CD4-positive, alpha-beta T cell treated with Interleukin-2 at 100 ng/mL for 4 hours (primary cell): ENCODE measurements around the gene USP40.

Experiments
- DNase-seq: peaks from one replicate; pipeline ENCODE4 v3.0.0-alpha.2; 2020; ENCODE audit warnings: low spot score

USP40 gene

DNA sequence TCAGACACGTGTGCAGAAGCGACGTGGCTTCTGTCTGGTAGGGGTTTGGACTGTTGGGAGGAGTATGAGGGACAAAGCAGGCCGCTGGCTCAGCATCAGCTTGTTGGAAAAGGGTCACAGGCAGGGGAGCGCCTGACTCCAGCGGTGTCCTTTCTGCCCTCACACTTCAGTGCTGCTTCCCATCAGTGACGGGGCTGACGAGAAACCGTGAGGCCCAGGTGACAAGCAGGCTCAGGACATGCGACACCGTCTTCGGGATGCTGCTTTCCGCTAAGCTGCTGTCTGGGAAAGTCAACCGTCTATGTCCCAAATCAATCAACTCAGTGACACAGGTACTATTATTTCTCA, 90.5 kb downstream of the USP40 start:
- DNase-seq, result no peak

DNA sequence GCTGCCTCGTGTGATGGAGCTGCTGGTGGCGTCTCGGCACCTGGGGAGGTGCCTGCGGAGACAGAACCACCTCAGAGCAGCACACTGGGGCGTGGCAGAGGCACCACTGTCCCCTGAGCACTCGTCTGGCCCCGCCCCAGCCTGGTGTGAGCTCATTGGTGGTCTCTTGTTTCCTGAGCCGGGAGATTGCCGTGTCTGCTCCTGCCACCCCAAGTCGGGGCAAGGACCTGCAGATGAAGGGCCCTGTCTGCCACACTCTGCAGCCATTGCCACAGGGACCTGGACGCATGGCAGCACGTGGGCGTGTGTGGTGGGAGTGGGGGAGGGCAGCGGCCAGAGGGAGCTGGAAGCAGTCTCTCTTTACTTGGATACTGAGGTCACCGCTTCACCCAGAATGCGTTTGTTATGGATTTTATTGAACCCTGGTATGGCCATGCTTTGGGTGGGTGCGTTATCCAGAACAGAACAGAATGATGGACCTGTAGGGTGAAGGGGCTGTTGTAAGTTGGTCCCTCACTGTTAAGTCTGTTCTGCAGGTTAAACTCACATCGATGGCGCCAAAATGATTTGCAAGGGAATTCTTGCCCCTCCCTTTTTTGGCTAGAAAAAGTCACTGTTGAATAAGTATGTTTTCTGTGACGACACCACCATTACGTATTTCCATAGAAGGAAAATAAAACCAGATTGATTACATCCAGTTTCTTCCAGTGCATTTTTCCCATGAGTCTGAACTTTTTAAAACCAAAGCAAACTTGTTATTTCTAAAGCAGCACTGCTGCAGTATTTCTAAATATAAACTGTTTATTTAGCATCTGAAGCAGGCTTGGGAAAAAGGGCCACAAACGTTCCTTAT, 92.0 kb downstream of the USP40 start:
- no peak for DNase-seq

DNA sequence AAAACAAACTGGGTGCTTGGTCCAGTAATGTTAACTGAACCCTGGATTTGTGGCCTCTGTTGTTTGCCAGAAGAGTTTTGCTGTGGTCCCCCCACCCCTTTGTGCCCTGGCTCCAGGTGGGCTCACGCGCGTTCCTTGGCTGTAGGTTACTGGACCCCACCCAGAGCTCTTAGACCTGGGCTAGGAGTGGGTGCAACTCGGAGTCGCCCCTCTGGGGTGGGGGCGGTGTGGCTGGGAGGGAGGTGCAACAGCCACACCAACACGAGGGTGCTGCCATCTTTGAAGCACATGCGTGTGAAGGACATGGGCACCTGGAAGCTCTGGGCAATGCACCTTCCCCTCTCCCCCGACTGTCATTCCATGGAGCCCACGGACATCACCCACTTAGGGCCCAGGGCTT, 92.7 kb downstream of the USP40 start:
- DNase-seq, result no peak

- DNase-seq, result no peak
Observed at GRCh38 chr2:233473386-233473791, 93.2 kb downstream of the USP40 start.

GRCh38 chr2:233471291-233472035, 95.1 kb downstream of the USP40 start:
- DNase-seq, result no peak

DNA sequence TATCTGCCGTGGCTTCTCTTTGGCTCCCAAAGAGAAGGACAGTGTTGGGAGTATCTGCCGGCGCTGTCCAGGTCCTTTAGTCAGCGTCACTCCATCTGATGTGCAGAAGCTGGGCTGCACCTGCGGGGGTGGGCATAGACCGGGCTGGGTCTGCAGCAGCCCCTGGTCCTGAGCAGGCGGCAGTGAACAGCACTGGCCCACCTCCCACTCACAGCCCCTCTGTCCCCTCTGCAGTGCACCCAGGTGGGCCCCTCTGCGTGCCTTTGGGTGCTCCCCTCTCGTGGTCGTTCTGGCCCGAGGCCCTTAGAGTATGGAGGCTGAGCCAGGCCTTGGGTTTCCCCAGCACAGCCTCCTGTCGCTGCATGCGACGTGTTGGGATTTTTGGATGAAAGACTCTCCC, 95.7 kb downstream of the USP40 start:
- DNase-seq, result no peak

DNA sequence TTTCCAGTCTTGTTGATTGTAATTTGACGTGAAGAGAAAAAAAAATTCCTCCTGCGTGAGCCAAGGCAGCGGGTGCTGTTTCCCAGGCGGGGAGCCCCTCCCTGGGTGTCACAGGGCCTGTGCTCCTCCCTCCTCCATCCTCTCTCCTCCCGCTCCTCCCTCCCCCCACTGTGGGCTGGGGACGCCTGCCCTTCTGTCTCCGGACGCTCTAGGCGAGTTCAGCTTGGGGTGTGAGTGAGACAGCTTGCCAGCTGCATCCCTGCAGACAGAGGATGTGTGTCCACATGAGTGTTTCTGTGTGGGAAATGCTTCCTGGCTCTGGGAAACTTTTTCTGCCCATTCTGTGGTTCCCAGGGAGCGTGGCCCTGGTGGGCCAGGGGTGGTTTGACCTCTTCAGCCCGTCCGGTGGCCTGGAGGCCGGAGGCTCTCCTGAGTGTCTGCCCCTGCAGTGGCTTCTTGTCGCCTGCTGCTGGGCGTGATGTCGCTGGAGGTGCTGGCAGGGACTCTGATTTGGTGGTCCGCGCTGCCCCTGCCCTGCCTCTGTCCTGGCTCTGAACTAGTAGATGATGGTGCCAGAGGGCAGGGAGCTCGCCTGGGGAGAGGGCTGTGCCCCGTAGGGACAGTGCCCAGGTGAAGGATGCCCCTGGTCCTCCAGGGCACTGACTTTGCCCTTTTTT, 96.4 kb downstream of the USP40 start:
- DNase-seq, result no peak

GRCh38 chr2:233469261-233470010, 97.1 kb downstream of the USP40 start:
- DNase-seq, result no peak

- DNase-seq, result no peak
Observed at GRCh38 chr2:233468741-233469110, 97.9 kb downstream of the USP40 start.

- no peak for DNase-seq
Observed at GRCh38 chr2:233468047-233468740, 98.4 kb downstream of the USP40 start.

- DNase-seq, result no peak
Observed at GRCh38 chr2:233466991-233467603, 99.5 kb downstream of the USP40 start.

- DNase-seq, result no peak
Observed at GRCh38 chr2:233464531-233465240, 101.9 kb downstream of the USP40 start.

DNA sequence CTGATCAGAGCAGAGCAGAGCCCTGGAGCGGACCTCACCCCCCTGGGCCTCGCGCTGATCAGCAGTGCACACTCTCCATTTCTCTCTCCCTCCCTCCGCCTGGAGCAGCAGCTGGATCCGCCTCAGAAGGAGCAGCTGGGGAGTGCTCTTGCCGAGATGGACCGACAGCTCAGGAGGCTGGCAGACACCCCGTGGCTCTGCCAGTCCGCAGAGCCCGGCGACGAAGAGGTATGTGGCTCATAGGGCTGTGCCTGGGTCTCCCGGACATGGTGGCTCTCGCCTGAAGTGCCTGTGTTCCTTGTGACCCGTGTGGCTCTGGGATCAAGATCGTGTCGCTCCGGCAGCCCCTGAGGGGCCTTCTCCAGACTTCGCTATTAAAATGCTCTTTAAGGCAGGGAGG, 102.5 kb downstream of the USP40 start:
- no peak for DNase-seq

DNA sequence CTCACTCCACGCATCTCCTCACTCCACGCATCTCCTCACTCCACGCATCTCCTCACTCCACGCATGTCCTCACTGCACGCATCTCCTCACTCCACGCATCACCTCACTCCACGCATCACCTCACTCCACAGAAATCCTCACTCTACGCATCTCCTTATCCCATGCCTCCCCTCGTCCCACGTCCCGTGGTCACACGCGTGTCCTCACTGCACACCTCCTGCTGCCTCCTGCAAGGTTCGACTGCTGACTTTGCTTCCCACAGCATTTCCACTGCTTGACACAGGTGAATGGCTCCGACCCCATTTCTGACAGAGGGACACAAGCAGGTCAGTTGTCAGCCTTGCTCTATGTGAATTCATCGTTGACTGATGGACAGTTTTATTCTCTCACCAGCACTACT, 103.0 kb downstream of the USP40 start:
- no peak for DNase-seq

GRCh38 chr2:233462826-233463470, 103.6 kb downstream of the USP40 start:
- no peak for DNase-seq

- DNase-seq, result no peak
Observed at GRCh38 chr2:233462202-233462785, 104.3 kb downstream of the USP40 start.

GRCh38 chr2:233461481-233461891, 105.1 kb downstream of the USP40 start:
- no peak for DNase-seq

DNA sequence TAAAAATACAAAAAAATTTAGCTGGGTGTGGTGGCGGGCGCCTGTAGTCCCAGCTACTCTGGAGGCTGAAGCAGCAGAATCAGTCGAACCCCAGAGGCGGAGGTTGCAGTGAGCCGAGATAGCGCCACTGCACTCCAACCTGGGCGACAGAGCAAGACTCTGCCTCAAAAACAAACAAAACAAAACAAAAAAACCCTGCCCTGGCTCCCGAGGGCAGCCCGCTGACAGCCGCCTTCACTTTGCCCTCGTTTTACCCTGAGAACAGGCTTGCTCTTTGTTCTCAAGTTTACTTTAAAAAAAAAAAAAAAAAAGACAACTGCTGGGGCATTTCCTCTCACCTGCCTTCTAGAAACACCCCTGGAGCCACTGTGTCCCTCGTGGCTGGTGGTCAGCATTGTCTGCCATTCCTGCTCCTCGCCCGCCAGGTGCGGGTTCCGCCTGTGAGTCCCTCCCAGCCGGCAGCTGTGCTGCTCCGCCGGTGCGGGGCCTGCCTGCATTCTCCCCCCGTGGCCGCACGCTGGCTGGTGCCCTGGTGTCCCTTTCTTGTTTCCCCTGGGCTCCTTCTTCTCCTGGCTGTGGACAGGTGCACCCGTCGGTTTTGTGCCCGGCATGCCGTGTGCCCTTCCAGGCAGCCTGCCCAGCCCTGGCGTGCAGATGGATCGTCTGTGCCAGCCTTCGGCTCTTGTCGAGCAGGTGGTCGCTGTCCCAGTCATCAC, 105.7 kb downstream of the USP40 start:
- DNase-seq, result no peak

DNA sequence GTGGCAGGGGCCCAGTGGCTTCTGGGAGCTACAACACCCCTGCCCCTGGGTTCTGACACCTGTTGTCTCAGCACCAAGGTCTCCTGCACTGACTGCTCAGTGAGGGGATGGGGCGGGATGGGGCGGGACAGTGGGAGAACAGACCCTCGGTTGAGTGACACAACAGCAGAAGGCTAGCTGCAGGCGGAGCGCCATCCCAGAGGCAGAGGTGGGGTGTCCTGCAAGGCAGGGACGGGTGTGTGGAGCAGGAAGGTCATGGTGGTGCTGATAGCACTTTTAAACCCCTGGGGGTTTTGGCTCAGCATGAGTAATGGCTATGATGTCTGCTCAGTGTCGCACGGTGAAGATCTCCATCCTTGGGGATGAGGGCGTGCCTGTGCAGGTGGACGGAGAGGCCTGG, 107.2 kb downstream of the USP40 start:
- no peak for DNase-seq
